ENCODE measurements around the gene DTX3.
A peak's percentile ranks its signal among the peaks of the same experiment; 100 is the strongest.
"Not testable (repeated sequence)": the region's sequence is repeated elsewhere in the genome, so short reads cannot be mapped to it uniquely, and the experiment has no call there.

The DTX3 gene, protein sequence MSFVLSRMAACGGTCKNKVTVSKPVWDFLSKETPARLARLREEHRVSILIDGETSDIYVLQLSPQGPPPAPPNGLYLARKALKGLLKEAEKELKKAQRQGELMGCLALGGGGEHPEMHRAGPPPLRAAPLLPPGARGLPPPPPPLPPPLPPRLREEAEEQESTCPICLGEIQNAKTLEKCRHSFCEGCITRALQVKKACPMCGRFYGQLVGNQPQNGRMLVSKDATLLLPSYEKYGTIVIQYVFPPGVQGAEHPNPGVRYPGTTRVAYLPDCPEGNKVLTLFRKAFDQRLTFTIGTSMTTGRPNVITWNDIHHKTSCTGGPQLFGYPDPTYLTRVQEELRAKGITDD

DNA sequence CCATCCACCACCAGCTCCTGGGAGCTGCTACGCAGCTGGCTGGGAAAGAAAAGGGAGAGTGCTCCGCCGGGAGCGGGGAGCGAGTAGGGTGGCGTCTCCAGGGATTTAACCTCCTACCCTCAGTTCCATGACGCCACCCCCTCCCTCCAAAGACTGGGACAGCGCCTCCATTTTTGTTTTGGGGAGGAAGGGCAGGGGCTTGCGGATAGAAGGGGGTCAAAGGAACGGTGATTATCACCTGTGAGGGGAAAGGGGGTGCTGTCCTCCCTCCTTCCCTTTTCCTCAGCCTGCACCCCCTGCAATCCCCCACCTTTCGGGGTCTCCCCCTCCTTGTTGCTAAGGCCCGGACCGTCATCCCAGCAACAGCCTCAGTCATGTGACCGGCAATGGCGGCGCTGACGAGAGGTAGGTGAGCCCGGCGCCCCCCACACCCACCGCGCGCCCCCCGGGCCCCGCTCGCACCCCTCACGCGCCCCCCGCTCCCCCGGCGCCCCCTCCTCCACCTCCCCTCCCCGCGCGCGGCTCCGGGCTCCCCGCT is at the start of gene DTX3:
TSS of gene DTX3 (plus strand) at position 371 of the 538 bp plus-strand sequence. CDS start 1,694 bp downstream, outside the sequence.
- peak within 1 kb of the TSS; percentile 79 for H3K27ac Mint-ChIP-seq
- CTCF ChIA-PET, result interaction anchor here (1.5 kb wide), 1 partner anchor 21 kb away, joined by 6 read pairs; no protein-coding TSS in a partner anchor
- no peaks in the 10 kb centered on the region for H3K9me3 Mint-ChIP-seq
- H3K36me3 Mint-ChIP-seq, result peaks cover 26% of the 10 kb centered on the region
- peaks cover 26% of the 10 kb centered on the region for H3K27me3 Mint-ChIP-seq
- DNase-seq, result peak; percentile 65
- peak within 1 kb of the TSS; percentile 77 for H3K4me3 Mint-ChIP-seq
- H3K4me1 Mint-ChIP-seq, result peaks cover 22% of the 10 kb centered on the region

DNA sequence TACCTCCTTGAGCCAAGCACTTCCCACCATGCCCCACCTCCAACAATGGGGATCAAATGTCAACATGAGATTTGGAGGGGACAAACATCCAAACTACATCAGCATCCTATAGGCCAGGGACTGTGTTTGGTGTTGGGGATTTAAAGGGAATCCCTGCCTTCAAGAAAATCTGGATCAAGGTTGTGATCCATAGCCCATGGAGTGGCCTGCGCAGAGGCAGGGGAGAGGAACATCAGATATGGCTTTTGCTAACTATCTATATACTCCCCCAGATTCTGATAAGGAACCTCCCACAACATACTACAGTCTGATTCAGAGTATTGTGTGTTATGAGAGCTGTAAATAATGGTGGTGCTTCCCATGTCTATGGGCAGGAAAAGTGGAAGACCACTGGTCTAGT is 49.7 kb upstream of the DTX3 start:
- H3K27ac Mint-ChIP-seq, result no peak overlapping the region
- no peaks in the 10 kb centered on the region for H3K9me3 Mint-ChIP-seq
- DNase-seq, result no peak
- CTCF ChIA-PET, result interaction anchor here (0.6 kb wide), 1 partner anchor 58 kb away, joined by 3 read pairs; no protein-coding TSS in a partner anchor
- H3K4me3 Mint-ChIP-seq, result no peak overlapping the region
- H3K27me3 Mint-ChIP-seq, result peaks cover 32% of the 10 kb centered on the region
- H3K36me3 Mint-ChIP-seq, result no peaks in the 10 kb centered on the region
- peaks cover 12% of the 10 kb centered on the region for H3K4me1 Mint-ChIP-seq

DNA sequence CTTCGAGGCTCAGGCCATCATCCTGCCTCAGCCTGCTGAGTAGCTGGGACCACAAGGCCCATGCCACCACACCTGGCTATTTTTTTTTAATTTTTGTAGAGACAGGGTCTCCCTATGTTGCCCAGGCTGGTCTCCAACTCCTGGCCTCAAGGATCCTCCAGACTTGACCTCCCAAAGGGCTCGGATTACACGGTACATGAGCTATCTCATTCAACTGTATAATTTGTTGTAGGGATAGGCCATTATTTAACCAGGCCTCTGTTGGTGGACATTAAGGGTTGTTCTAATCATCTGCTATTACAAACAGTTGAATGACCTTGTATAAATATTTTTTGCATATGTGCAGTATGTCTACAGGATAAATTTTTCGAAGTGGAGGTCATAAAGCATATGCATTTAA is 45.8 kb upstream of the DTX3 start:
- DNase-seq, result no peak
- Mint-ChIP-seq H3K4me1 (peaks cover 6% of the 10 kb centered on the region), H3K27ac (no peak overlapping the region), H3K27me3 (peaks cover 35% of the 10 kb centered on the region), H3K9me3 (no peaks in the 10 kb centered on the region), H3K36me3 (no peaks in the 10 kb centered on the region), H3K4me3 (no peak overlapping the region)
- CTCF ChIA-PET, result interaction anchor here (2.0 kb wide), 1 partner anchor 25 kb away, joined by 7 read pairs; no protein-coding TSS in a partner anchor

DNA sequence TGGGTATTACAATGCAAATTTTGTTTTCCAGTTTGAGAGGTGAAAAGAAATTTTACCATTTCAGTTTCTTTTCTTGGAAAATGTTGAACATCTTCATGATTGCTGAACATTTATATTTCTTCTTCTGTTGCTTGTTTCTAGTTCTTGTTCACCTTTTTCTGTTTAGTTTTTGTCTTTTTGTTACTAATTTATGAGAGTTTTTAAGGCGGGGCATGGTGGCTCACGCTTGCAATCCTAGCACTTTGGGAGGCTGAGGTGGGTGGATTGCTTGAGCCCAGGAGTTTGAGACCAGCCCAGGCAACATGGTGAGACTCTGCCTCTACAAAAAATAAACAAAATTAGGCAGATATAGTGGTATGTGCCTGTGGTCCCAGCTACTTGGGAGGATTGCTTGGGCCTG is 44.1 kb upstream of the DTX3 start:
- Mint-ChIP-seq H3K9me3 (no peaks in the 10 kb centered on the region), H3K4me1 (peaks cover 6% of the 10 kb centered on the region), H3K36me3 (no peaks in the 10 kb centered on the region), H3K27me3 (peaks cover 47% of the 10 kb centered on the region), H3K27ac (no peak overlapping the region), H3K4me3 (no peak overlapping the region)
- DNase-seq, result no peak
- CTCF ChIA-PET, result interaction anchor here (2.0 kb wide), 1 partner anchor 23 kb away, joined by 7 read pairs; no protein-coding TSS in a partner anchor

DNA sequence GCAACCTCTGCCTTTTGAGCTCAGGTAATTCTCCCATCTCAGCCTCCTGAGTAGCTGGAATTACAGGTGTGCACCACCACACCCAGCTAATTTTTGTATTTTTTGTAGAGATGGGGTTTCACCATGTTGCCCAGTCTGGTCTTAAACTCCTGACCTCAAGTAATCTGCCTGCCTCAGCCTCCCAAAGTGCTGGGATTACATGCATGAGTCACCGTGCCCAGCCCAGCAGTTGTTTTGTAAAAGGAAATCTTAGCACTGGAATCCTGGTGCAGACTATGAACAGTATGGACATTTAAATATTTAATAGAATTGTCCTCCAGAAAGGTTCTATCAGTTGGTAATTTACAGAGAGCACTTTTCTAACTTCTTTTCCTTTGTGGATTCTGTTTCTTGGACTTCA is 43.5 kb upstream of the DTX3 start:
- H3K4me3 Mint-ChIP-seq, H3K4me1 Mint-ChIP-seq, H3K9me3 Mint-ChIP-seq, CTCF ChIA-PET, H3K27ac Mint-ChIP-seq, DNase-seq, H3K36me3 Mint-ChIP-seq: not testable (repeated sequence)
- peaks cover 47% of the 10 kb centered on the region for H3K27me3 Mint-ChIP-seq

DNA sequence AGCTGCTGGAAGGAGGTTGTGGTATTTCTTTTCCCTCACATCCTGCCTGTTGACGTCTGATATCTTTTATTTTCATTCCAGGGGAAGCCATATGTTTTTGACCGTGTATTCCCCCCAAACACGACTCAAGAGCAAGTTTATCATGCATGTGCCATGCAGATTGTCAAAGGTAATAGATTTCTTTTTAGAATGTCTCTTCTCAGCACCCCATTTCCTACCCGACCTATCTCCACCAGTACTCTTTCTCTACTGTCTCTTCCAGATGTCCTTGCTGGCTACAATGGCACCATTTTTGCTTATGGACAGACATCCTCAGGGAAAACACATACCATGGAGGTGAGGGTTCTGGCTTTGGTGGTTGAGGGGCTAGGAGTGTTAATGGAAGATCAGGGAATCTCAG is 41.3 kb upstream of the DTX3 start:
- Mint-ChIP-seq H3K27me3 (peaks cover 47% of the 10 kb centered on the region), H3K4me1 (peaks cover 6% of the 10 kb centered on the region), H3K9me3 (no peaks in the 10 kb centered on the region), H3K36me3 (no peaks in the 10 kb centered on the region), H3K27ac (no peak overlapping the region), H3K4me3 (no peak overlapping the region)
- CTCF ChIA-PET, result no interaction called here
- DNase-seq, result no peak

DNA sequence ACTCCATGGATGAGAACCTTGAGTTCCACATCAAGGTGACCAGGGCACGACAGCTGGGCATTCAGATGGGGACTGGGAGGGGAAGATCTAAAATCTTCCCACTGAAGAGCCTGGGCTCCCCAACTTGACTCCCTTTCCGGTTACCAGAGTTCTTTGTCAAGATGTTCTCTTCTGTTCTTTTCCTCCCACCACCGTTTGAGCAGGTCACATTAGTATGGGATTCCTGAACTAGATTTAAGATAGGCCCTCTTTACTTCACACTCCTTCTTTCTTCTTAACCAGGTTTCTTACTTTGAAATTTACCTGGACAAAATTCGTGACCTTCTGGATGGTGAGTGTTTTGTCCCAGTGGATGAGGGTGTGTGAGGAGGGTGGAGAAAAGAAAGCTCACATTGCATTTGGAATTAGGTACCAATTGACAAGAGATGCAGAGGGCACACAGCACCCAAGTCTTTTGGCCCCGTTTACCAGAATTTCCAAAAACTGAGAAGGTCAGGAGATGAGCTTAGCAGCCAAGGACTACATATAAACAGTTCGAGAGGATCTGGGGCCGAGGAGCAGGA is 40.4 kb upstream of the DTX3 start:
- Mint-ChIP-seq H3K4me1 (peaks cover 6% of the 10 kb centered on the region), H3K36me3 (no peaks in the 10 kb centered on the region), H3K27ac (no peak overlapping the region), H3K4me3 (no peak overlapping the region), H3K9me3 (no peaks in the 10 kb centered on the region), H3K27me3 (peaks cover 44% of the 10 kb centered on the region)
- no peak for DNase-seq
- CTCF ChIA-PET, result interaction anchor here (1.0 kb wide), 1 partner anchor 108 kb away, joined by 3 read pairs; no protein-coding TSS in a partner anchor

DNA sequence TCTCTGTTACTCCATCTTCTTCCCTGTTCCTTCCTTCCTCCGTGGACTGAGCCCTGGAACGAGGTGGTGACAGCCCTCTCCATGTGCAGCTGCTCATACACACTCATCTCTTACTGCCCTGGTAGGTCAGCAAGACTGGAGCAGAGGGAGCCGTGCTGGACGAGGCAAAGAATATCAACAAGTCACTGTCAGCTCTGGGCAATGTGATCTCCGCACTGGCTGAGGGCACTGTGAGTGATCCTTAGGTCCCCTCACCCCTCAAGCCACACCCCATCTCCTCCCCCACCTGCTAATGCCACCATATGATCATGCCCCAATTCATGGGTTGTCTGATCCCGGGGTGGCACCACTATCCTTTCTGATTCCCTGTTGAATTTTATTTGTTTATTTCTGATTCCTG is 35.8 kb upstream of the DTX3 start:
- Mint-ChIP-seq H3K36me3 (no peaks in the 10 kb centered on the region), H3K4me1 (no peaks in the 10 kb centered on the region), H3K9me3 (no peaks in the 10 kb centered on the region), H3K27me3 (peaks cover 22% of the 10 kb centered on the region), H3K27ac (no peak overlapping the region), H3K4me3 (no peak overlapping the region)
- CTCF ChIA-PET, result no interaction called here
- no peak for DNase-seq

DNA sequence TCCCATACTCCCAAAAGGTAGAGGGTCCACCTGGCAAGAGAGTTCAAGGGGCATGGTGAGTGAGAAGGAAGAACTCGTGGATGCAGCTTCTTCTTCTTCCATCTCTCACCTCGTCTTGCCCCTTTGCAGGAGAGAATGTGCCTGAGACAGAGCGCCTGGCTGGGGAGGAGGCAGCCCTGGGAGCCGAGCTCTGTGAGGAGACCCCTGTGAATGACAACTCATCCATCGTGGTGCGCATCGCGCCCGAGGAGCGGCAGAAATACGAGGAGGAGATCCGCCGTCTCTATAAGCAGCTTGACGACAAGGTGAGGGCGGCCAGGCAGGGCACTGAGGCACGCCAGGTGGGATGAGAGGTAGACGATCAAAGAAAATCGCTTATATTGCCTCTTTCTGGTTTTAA is 34.8 kb upstream of the DTX3 start:
- CTCF ChIA-PET, result interaction anchor here (1.5 to 1.9 kb wide), 2 partner anchors 14 to 39 kb away, joined by 3 to 8 read pairs; no protein-coding TSS in a partner anchor
- no peak for DNase-seq
- H3K9me3 Mint-ChIP-seq, result no peaks in the 10 kb centered on the region
- H3K27me3 Mint-ChIP-seq, result peaks cover 14% of the 10 kb centered on the region
- H3K4me1 Mint-ChIP-seq, result no peaks in the 10 kb centered on the region
- H3K27ac Mint-ChIP-seq, result no peak overlapping the region
- H3K36me3 Mint-ChIP-seq, result no peaks in the 10 kb centered on the region
- no peak overlapping the region for H3K4me3 Mint-ChIP-seq

DNA sequence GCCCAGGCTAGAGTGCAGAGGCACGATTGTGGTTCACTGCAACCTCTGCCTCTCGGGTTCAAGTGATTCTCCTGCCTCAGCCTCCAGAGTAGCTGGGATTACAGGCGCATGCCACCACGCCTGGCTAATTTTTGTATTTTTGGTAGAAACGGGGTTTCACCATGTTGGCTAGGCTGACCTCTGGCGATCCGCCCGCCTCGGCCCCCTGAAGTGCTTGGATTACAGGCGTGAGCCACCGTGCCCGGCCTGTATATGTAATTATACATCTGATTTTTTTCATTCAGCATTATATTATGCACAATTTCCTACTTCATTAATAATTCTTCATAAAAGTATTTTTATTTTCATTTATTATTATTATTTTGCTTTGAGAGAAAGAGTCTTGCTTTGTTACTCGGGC is 34.2 kb upstream of the DTX3 start:
- DNase-seq, H3K4me3 Mint-ChIP-seq, H3K9me3 Mint-ChIP-seq, H3K4me1 Mint-ChIP-seq, H3K27ac Mint-ChIP-seq, H3K36me3 Mint-ChIP-seq: not testable (repeated sequence)
- peaks cover 12% of the 10 kb centered on the region for H3K27me3 Mint-ChIP-seq
- CTCF ChIA-PET, result interaction anchor here (0.6 to 1.9 kb wide), 4 partner anchors 13 to 561 kb away, joined by 3 to 8 read pairs (median 3); no protein-coding TSS in a partner anchor

DNA sequence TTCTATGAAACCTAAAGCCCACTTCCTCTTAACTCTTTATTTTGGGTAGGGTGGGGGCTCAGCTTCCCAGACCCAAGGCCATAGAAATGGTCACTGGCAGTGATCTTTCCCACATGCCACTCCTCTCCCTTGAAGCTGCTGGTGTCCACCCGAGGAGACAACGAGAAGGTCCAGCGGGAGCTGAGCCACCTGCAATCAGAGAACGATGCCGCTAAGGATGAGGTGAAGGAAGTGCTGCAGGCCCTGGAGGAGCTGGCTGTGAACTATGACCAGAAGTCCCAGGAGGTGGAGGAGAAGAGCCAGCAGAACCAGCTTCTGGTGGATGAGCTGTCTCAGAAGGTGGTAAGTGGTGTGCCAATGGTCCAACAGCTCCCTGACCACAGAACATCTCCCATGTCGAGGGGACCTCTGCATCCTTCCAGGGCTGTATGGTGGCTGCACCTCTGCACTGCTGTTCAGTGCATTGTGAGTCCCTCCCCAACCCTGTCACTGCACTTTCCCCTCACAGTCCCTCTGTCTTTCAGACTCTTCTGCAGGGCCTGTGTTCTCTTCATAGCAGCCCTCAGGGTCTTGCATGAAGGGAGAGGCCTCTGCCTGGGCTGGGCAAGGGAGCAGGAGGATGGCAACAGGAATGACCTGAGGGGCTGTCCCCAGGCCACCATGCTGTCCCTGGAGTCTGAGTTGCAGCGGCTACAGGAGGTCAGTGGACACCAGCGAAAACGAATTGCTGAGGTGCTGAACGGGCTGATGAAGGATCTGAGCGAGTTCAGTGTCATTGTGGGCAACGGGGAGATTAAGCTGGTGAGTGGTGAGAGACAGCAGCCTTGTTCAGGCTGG is 32.5 kb upstream of the DTX3 start:
- Mint-ChIP-seq H3K27me3 (peaks cover 20% of the 10 kb centered on the region), H3K9me3 (no peaks in the 10 kb centered on the region), H3K36me3 (no peaks in the 10 kb centered on the region), H3K4me1 (no peaks in the 10 kb centered on the region), H3K27ac (no peak overlapping the region), H3K4me3 (no peak overlapping the region)
- CTCF ChIA-PET, result interaction anchor here (1.1 to 1.9 kb wide), 2 partner anchors 9 to 11 kb away, joined by 5 to 8 read pairs; no protein-coding TSS in a partner anchor
- no peak for DNase-seq

DNA sequence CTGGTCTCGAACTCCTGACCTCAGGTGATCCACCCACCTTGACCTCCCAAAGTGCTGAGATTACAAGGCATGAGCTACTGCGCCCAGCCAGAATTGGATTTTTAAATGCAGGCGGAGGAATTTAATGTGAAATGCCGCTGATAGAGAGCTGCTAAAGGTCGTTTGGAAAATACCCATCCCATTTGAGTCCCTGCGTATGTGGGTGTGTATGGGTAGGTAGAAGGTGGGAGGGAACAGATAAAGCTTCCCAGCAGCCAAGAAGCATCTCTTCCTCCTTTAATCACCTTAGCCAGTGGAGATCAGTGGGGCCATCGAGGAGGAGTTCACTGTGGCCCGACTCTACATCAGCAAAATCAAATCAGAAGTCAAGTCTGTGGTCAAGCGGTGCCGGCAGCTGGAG is 29.8 kb upstream of the DTX3 start:
- no peak overlapping the region for H3K27ac Mint-ChIP-seq

DNA sequence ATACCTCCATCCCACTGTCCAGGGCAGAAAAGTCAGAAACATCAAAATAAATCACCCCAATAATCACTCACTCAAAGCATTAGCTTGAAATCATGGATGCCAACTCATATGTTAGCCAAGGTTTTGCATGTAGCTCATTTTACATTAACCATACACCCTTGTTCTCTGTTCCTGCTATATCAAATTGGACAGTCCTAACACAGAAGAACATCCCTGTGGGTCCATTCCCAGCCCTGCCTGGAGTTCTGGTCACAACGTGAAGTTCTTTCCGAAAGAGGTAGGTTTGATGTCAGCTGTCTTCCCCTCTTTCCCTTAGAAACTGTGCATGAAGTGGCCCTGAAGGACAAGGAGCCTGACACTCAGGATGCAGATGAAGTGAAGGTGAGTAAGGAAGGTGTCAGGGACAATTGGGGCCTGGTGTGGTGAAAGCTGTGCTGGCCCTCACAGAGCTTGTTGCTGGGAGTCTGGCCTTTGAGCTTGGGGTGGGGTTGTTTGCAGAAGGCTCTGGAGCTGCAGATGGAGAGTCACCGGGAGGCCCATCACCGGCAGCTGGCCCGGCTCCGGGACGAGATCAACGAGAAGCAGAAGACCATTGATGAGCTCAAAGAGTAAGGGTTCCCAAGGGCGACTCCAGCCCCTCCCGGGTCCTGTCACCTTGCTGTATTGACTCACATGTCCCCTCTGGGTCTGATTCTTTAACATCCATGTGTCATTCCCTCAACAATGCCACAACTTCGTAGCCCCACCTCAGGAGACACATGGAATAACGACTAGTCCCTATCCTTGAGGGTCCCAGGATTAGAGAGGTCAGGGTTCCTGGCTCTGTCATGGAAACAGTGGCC is 28.6 kb upstream of the DTX3 start:
- Mint-ChIP-seq H3K4me1 (no peaks in the 10 kb centered on the region), H3K4me3 (no peak overlapping the region), H3K36me3 (no peaks in the 10 kb centered on the region), H3K27me3 (peaks cover 24% of the 10 kb centered on the region), H3K9me3 (no peaks in the 10 kb centered on the region), H3K27ac (no peak overlapping the region)
- DNase-seq, result no peak
- CTCF ChIA-PET, result interaction anchor here (0.9 to 2.2 kb wide), 4 partner anchors 8 to 66 kb away, joined by 3 to 29 read pairs (median 4); partner anchors contain the start of gene B4GALNT1

More for the DNA sequence above, 29.8 kb upstream of the DTX3 start:
- no peak overlapping the region for H3K4me3 Mint-ChIP-seq
- DNase-seq, result no peak
- H3K9me3 Mint-ChIP-seq, result no peaks in the 10 kb centered on the region
- CTCF ChIA-PET, result interaction anchor here (1.1 to 2.2 kb wide), 2 partner anchors 9 to 60 kb away, joined by 3 to 29 read pairs; no protein-coding TSS in a partner anchor
- no peaks in the 10 kb centered on the region for H3K36me3 Mint-ChIP-seq
- no peaks in the 10 kb centered on the region for H3K4me1 Mint-ChIP-seq
- H3K27me3 Mint-ChIP-seq, result peaks cover 24% of the 10 kb centered on the region
